ENCODE data around the gene TBXA2R. TPM values are rescaled to one million over a fixed set of nuclear protein-coding genes. Genes with fewer than 3 reads are reported as not detected.
"Not testable (repeated sequence)": the region's sequence is repeated elsewhere in the genome, so short reads cannot be mapped to it uniquely, and the experiment has no call there.

Gene TBXA2R
- total and polyA plus RNA-seq, 12 donors: 1.6 to 4.0 (median 3.0) TPM

- H3K27me3 ChIP-seq: peaks cover 11 to 24% (median 18%) of the 10 kb centered on the region in 7 donors
- peaks cover 0 to 12% (median 0%) of the 10 kb centered on the region in 9 donors for H3K36me3 ChIP-seq
- H3K4me1 ChIP-seq: peaks cover 0 to 20% (median 12%) of the 10 kb centered on the region in 9 donors
- DNase-seq (no peak), ATAC-seq (no peak)
- 81 to 88% methylated on average over 11 of the region's 11 CpGs for WGBS, 2 donors
- no peak for TF ChIP-seq CTCF (IDR thresholded peaks at IDR 0.05)
- no peak overlapping the region for H3K27ac ChIP-seq
- H3K4me3 ChIP-seq: no peak overlapping the region
- intact Hi-C loops (cut with DNase I): no loop called here
- H3K9me3 ChIP-seq: no peaks in the 10 kb centered on the region
Observed at GRCh38 chr19:3589439-3589838, 17.2 kb downstream of the TBXA2R start.

- ATAC-seq (peak; percentile 25 to 61 (median 41)), DNase-seq (no peak)
- Histone ChIP-seq H3K36me3 (peaks cover 0 to 5% (median 0%) of the 10 kb centered on the region in 9 donors), H3K9me3 (no peaks in the 10 kb centered on the region), H3K27ac (peak overlapping the region in 1 of 10 donors; percentile 31), H3K4me3 (peak overlapping the region in 1 of 10 donors; percentile 60), H3K27me3 (peaks cover 11 to 33% (median 21%) of the 10 kb centered on the region in 7 donors), H3K4me1 (peaks cover 0 to 20% (median 12%) of the 10 kb centered on the region in 9 donors)
- intact Hi-C loops (cut with DNase I): loop anchor here in 6 of 10 donors (1.0 to 2.0 kb wide), 2 partner anchors 31 to 32 kb away; no protein-coding TSS in a partner anchor
- 41 to 47% methylated on average over 31 of the region's 31 CpGs for WGBS, 2 donors
- no peak for TF ChIP-seq CTCF (IDR thresholded peaks at IDR 0.05)
Observed at GRCh38 chr19:3586707-3587346, 19.8 kb downstream of the TBXA2R start.

- ATAC-seq (peak in 7 of 8 donors; percentile 10 to 74 (median 34)), DNase-seq (no peak)
- peak; percentile 26 to 73 (median 59) for TF ChIP-seq CTCF (IDR thresholded peaks at IDR 0.05)
- peak overlapping the region in 6 of 10 donors; percentile 15 to 75 (median 45) for H3K27ac ChIP-seq
- H3K36me3 ChIP-seq: peaks cover 0 to 5% (median 0%) of the 10 kb centered on the region in 9 donors
- H3K4me3 ChIP-seq: peak overlapping the region; percentile 12 to 62 (median 54)
- WGBS, 2 donors: 21 to 23% methylated on average over 15 to 16 of the region's 16 CpGs
- H3K9me3 ChIP-seq: no peaks in the 10 kb centered on the region
- intact Hi-C loops (cut with DNase I): loop anchor here in 6 of 10 donors (1.0 to 2.0 kb wide), 2 partner anchors 32 to 33 kb away; no protein-coding TSS in a partner anchor
- peaks cover 11 to 33% (median 21%) of the 10 kb centered on the region in 7 donors for H3K27me3 ChIP-seq
- peaks cover 0 to 20% (median 11%) of the 10 kb centered on the region in 9 donors for H3K4me1 ChIP-seq
Observed at GRCh38 chr19:3586127-3586626, 20.5 kb downstream of the TBXA2R start.

GRCh38 chr19:3585301-3586126 lies 21.2 kb downstream of the TBXA2R start, which contains the start of gene GIPC3:
Gene GIPC3 (plus strand): TSS chr19:3585478. CDS start chr19:3585598, 120 bp downstream.
- Histone ChIP-seq H3K9me3 (no peaks in the 10 kb centered on the region), H3K27ac (peak within 1 kb of the TSS in 8 of 10 donors; percentile 11 to 75 (median 26)), H3K4me3 (peak within 1 kb of the TSS; percentile 12 to 62 (median 54)), H3K36me3 (peaks cover 0 to 5% (median 0%) of the 10 kb centered on the region in 9 donors), H3K27me3 (peaks cover 11 to 33% (median 21%) of the 10 kb centered on the region in 7 donors), H3K4me1 (peaks cover 0 to 20% (median 11%) of the 10 kb centered on the region in 9 donors)
- intact Hi-C loops (cut with DNase I): loop anchor here in 6 of 10 donors (1.0 to 2.0 kb wide), 2 partner anchors 33 kb away; no protein-coding TSS in a partner anchor
- ATAC-seq (peak in 2 of 8 donors; percentile 11 to 20), DNase-seq (no peak)
- WGBS, 2 donors: 4 to 5% methylated on average over 73 to 81 of the region's 84 CpGs
- TF ChIP-seq CTCF (IDR thresholded peaks at IDR 0.05): no peak

GRCh38 chr19:3584036-3584802 lies 22.5 kb downstream of the TBXA2R start:
- H3K4me3 ChIP-seq, ATAC-seq, H3K9me3 ChIP-seq, DNase-seq, H3K36me3 ChIP-seq, H3K27ac ChIP-seq: not testable (repeated sequence)
- intact Hi-C loops (cut with DNase I): loop anchor here in 1 of 10 donors (5.0 kb wide), 1 partner anchor 33 kb away; no protein-coding TSS in a partner anchor
- peaks cover 0 to 20% (median 11%) of the 10 kb centered on the region in 9 donors for H3K4me1 ChIP-seq
- WGBS, 2 donors: 90 to 91% methylated on average over 15 of the region's 15 CpGs
- peaks cover 11 to 33% (median 21%) of the 10 kb centered on the region in 7 donors for H3K27me3 ChIP-seq

All from heart right ventricle (tissue), 16 donors.